C4-2B (cell line): Measurements from ENCODE around the gene PTBP2.
"Not testable (repeated sequence)": the region's sequence is repeated elsewhere in the genome, so short reads cannot be mapped to it uniquely, and the experiment has no call there.

Source experiments
- H3K27ac ChIP-seq: fragments of 450-650 bp; 2 replicates; pipeline ENCODE4 v1.5.1; 2017
- ZFX ChIP-seq: fragments of 450-650 bp; IDR thresholded peaks from 2 replicates; pipeline ENCODE4 v1.6.1; 2017
- TF ChIP-seq, protein P1 (sequence below): fragments of 450-650 bp; conservative IDR thresholded peaks from 2 replicates; pipeline ENCODE4 v1.5.1; 2017; ENCODE audit warnings: mild to moderate bottlenecking

PTBP2 gene

GRCh38 chr1:96782856-96783255, 61.3 kb downstream of the PTBP2 start:
- no peak overlapping the region for H3K27ac ChIP-seq
- TF ChIP-seq, protein P1, sequence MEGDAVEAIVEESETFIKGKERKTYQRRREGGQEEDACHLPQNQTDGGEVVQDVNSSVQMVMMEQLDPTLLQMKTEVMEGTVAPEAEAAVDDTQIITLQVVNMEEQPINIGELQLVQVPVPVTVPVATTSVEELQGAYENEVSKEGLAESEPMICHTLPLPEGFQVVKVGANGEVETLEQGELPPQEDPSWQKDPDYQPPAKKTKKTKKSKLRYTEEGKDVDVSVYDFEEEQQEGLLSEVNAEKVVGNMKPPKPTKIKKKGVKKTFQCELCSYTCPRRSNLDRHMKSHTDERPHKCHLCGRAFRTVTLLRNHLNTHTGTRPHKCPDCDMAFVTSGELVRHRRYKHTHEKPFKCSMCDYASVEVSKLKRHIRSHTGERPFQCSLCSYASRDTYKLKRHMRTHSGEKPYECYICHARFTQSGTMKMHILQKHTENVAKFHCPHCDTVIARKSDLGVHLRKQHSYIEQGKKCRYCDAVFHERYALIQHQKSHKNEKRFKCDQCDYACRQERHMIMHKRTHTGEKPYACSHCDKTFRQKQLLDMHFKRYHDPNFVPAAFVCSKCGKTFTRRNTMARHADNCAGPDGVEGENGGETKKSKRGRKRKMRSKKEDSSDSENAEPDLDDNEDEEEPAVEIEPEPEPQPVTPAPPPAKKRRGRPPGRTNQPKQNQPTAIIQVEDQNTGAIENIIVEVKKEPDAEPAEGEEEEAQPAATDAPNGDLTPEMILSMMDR, result no peak
- no peak for TF ChIP-seq ZFX

GRCh38 chr1:96790599-96790998, 69.0 kb downstream of the PTBP2 start:
- no peak for TF ChIP-seq ZFX
- no peak overlapping the region for H3K27ac ChIP-seq

DNA sequence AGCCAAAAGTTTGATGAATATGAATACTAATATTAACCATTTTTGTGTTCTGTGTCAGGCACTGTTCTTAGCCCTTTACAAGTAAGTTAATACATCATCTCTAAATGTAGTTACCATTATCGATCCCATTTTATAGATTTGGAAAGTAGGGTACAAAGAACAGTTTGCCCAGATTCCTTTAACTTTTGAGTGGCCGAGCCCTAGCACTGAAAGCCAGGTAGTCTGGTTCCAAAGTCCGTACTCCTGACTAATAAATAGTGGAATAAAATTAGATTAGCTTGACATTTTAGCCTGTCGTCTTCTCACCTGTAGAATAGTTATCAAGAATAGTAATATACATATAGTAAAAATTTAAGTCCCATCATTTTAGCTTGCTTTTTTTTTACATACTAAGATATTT, 70.6 kb downstream of the PTBP2 start:
- no peak for TF ChIP-seq ZFX
- TF ChIP-seq, protein P1, result no peak
- no peak overlapping the region for H3K27ac ChIP-seq

- not testable (repeated sequence) for H3K27ac ChIP-seq
These were observed 80.1 kb downstream of the PTBP2 start for GRCh38 chr1:96801696-96802095.

- TF ChIP-seq ZFX, result no peak
- TF ChIP-seq, protein P1, result no peak
- no peak overlapping the region for H3K27ac ChIP-seq
These were observed 83.1 kb downstream of the PTBP2 start for GRCh38 chr1:96804648-96805047.

GRCh38 chr1:96808191-96808590, 86.6 kb downstream of the PTBP2 start:
- H3K27ac ChIP-seq, result no peak overlapping the region
- TF ChIP-seq, protein P1, result no peak
- TF ChIP-seq ZFX, result no peak

GRCh38 chr1:96815914-96816313, 94.3 kb downstream of the PTBP2 start:
- H3K27ac ChIP-seq, result no peak overlapping the region
- no peak for TF ChIP-seq ZFX
- TF ChIP-seq, protein P1, result no peak

GRCh38 chr1:96820107-96820506, 98.5 kb downstream of the PTBP2 start:
- H3K27ac ChIP-seq, result no peak overlapping the region
- no peak for TF ChIP-seq ZFX
- TF ChIP-seq, protein P1, result no peak

- no peak for TF ChIP-seq ZFX
- TF ChIP-seq, protein P1, result no peak
- no peak overlapping the region for H3K27ac ChIP-seq
These were observed 99.1 kb downstream of the PTBP2 start for GRCh38 chr1:96820671-96821070.
